DLD1 (cell line): Measurements from ENCODE around the gene OR6P1.

Experiments used
- in situ Hi-C: cut with HindIII; loops from 2 replicates; pipeline ENCODE4 v1.10.0; 2017; ENCODE audit warnings: low sequenced_read_pairs

Gene OR6P1, protein sequence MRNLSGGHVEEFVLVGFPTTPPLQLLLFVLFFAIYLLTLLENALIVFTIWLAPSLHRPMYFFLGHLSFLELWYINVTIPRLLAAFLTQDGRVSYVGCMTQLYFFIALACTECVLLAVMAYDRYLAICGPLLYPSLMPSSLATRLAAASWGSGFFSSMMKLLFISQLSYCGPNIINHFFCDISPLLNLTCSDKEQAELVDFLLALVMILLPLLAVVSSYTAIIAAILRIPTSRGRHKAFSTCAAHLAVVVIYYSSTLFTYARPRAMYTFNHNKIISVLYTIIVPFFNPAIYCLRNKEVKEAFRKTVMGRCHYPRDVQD

DNA sequence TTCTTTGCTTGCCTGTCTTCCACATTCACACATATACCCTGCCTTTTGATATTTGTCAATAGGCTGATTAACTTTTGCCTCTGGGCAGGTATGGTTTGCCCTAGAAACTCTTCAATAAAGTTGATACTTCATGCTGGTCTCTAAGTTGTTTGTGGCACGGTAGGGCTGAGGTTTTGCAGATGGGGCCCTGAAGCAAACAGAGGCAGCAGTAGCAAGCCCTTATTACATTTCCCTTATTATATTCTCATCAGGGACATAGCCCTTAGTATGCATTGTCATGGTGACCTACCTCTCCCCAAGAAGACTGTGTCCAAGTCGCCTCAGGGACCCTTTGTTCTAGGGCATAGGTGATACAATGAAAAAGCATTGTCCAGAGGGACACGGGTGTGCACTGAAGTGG, at the start of gene OR6P1:
OR6P1 (minus strand) TSS at position 101 of the 400 bp plus-strand sequence. CDS start 6,976 bp downstream, outside the sequence.
- in situ Hi-C loops = no loop called here

- in situ Hi-C loops = no loop called here
Observed at GRCh38 chr1:158613764-158614163, 43.4 kb upstream of the OR6P1 start.

- in situ Hi-C loops = no loop called here
Observed at GRCh38 chr1:158611916-158612315, 41.5 kb upstream of the OR6P1 start.

DNA sequence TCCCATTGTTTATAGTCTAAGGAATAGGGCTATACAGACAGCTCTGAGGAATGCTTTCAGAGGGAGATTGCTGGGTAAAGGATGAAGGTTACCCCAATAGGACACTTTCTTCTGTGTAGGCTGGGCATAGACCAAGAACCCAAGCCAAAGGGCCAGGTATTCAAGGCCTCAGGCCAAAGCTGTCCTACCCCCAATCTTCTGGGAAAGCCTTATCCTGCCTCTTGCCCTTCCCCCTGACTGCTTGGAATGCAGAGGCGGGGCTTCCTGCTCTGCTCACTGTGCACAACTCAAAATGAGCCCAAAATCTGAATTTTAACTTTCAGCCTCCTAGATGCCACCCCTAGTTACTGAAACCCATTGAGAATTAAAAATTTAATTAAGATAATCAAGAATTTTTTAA, 36.9 kb upstream of the OR6P1 start:
- in situ Hi-C loops = no loop called here

DNA sequence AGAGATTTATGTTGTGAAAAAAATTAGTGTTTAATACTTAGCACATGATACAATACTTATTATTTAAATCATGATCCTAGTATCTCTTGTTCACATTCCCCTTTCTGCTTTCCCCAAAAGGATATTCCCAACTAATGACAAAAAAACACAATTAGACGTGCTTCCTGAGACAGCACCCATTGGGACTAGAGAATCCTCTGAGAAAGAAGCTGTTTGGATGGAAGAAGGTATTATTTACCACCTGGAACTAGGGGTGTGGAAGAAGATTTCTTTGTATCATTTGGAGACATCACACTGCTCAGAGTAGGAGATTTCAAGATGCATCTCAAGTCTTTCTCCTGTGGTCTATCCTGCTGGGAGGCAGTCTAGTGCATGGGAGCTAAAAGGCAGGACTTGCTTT, 34.6 kb upstream of the OR6P1 start, which contains the start of gene OR10Z1:
OR10Z1 (plus strand) TSS at position 301 of the 400 bp plus-strand sequence. CDS start 1,171 bp downstream, outside the sequence.
- in situ Hi-C loops = no loop called here

- in situ Hi-C loops = no loop called here
Observed at GRCh38 chr1:158600735-158601134, 30.4 kb upstream of the OR6P1 start.

- in situ Hi-C loops = no loop called here
Observed at GRCh38 chr1:158586942-158587341, 16.6 kb upstream of the OR6P1 start.

DNA sequence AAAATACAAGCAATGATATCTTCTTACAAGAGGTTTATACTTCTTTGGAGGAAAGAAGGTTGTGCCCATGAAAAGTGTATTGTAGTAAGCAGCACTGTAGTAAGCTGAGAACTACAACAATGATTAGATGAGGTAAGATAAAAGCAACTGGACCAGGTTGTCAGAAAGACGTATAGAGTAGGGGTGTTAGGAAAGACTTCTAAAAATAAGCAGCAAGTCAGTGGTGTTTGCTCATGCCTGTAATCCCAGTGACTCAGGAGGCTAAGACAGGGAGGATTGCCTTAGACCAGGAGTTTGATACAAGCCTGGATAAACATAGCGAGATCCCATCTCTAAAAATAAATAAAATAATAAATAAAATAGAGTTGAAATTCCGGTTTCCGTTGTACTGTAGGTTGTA, 13.6 kb upstream of the OR6P1 start:
- in situ Hi-C loops = no loop called here

- in situ Hi-C loops = no loop called here
Observed at GRCh38 chr1:158579733-158580132, 9.4 kb upstream of the OR6P1 start, which contains the start of gene OR10X1. TSS of gene OR10X1 (minus strand) at chr1:158579899. CDS start at chr1:158579899, 0 bp downstream.

- in situ Hi-C loops = no loop called here
Observed at GRCh38 chr1:158577561-158577960, 7.2 kb upstream of the OR6P1 start.

GRCh38 chr1:158572226-158572625, 1.8 kb upstream of the OR6P1 start:
- in situ Hi-C loops = no loop called here

DNA sequence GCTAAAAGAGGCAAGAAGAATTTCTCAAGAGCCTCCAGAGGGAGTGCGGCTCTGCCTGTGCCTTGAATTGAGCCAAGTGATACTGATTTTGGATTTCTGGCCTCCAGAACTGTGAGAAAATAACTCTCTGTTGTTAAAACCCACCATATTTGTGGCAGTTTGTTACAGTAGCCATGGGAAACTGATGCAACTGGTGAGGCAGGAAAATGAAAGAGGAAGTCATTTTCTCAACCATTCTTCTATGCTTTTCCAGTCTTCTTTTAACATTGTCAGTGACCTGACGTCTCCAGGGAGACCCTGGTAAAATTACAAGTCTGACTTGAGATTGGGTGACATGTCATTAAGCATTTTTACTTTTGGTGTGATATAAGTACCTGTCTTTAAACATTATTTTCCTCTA, 5.8 kb downstream of the OR6P1 start:
- in situ Hi-C loops = no loop called here

DNA sequence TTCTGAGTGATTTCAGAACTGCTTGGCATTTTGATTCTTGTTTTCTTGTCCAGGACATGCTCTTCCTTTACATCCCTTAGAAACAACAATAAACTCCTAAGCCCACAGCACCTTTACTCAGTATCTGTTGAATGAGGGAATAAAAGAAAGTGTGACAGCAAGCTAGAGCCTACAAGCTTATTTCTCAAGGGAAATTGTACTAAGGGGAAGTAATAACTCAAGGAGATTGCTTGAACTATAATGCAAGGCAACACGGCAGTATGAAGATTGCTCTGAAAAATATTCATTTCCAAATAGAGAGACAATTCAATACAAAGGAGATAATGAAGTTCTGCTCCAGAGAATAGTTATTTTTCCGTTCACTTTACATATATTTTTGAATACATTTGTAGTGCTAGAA, 6.5 kb downstream of the OR6P1 start:
- in situ Hi-C loops = no loop called here

GRCh38 chr1:158559696-158560095, 10.7 kb downstream of the OR6P1 start:
- in situ Hi-C loops = no loop called here

GRCh38 chr1:158554352-158554751, 16.0 kb downstream of the OR6P1 start, which contains the start of gene OR6Y1:
TSS of gene OR6Y1 (minus strand) at chr1:158554405. CDS start at chr1:158548105, 6,300 bp downstream.
- in situ Hi-C loops = no loop called here

DNA sequence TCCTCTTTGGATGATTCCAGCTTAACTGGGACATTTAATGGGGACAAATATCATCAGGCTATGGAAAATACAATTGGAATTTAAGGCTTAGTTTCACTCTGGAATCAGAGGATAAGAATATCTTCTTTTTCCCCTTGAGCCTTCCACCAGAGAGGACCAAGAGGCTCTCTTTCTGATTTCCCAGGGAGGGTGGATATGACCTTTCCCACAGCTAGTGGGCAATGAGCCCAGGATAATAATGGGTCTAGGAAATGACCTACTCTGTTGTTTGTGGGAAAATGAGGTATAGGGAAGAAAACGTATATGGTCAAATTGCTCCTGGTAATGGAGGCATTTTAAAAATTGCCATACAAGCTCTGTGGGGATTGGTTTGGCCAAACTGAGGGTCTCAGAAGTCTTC, 18.1 kb downstream of the OR6P1 start:
- in situ Hi-C loops = no loop called here

DNA sequence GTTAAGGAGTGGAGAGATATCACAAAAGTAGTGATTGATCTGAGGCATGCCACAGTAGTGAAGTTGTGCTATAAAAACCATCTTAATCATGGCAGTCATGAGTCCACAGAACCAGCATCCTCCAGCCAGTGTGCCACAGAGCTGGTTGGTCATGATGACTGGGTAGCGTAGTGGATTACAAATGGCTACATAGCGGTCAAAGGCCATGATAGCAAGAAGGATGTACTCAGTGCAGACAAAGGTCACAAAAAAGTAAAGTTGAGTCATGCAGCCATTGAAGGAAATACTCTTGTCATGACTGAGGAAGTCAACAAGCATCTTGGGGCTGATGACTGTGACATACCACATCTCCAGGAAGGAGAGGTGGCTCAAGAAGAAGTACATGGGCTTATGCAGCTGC, 22.8 kb downstream of the OR6P1 start:
- in situ Hi-C loops = no loop called here

- in situ Hi-C loops = no loop called here
Observed at GRCh38 chr1:158537609-158538008, 32.8 kb downstream of the OR6P1 start.

DNA sequence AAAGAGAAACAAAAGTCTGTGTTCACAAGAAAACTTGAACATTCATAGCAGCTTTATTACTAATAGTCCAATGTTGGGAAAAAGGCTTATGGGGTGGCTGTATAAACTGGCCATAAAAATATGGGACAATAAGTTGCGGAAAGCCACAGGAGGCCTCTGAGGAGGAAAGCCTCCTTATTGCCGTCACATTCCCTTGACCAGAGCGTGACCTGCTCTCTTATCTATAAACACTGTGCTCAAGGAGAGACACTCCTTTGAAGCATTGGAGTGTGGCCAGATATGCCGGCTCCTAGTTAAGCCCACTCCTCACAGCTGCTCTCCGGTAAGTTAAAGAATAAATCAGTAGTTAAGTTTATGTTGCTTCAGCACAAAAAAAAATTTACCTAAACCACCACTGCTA, 35.9 kb downstream of the OR6P1 start:
- in situ Hi-C loops = no loop called here

- in situ Hi-C loops = no loop called here
Observed at GRCh38 chr1:158527190-158527815, 43.1 kb downstream of the OR6P1 start.

DNA sequence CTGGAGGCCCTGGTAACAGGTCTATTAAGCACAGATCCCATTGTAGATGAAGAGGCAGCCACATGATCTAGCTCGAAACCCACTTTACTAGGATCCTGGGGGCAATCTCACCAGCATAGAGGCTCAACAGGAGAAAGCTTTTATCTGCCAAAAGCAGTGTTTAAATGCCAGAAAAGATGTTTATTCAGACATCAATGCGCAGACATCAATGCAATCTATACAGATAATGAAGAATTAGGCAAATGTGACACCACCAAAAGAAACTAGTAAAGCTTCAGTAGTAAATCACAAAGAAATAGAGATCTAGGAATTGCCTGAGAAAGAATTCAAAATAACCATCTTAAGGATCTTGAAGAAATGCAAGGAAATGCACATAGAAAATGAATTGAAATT, 48.7 kb downstream of the OR6P1 start:
- in situ Hi-C loops = no loop called here

GRCh38 chr1:158520955-158521665, 49.3 kb downstream of the OR6P1 start:
- in situ Hi-C loops = no loop called here
